ENCODE data around the gene IL1R2. TPM values are rescaled to one million over a fixed set of nuclear protein-coding genes. Genes with fewer than 3 reads are reported as not detected.
A peak's percentile ranks its signal among the peaks of the same experiment; 100 is the strongest.

IL1R2 gene
- total RNA-seq, 1 donor, result not detected

GRCh38 chr2:101981504-101981903 lies 10.3 kb upstream of the IL1R2 start:
- TF ChIP-seq, protein P1, sequence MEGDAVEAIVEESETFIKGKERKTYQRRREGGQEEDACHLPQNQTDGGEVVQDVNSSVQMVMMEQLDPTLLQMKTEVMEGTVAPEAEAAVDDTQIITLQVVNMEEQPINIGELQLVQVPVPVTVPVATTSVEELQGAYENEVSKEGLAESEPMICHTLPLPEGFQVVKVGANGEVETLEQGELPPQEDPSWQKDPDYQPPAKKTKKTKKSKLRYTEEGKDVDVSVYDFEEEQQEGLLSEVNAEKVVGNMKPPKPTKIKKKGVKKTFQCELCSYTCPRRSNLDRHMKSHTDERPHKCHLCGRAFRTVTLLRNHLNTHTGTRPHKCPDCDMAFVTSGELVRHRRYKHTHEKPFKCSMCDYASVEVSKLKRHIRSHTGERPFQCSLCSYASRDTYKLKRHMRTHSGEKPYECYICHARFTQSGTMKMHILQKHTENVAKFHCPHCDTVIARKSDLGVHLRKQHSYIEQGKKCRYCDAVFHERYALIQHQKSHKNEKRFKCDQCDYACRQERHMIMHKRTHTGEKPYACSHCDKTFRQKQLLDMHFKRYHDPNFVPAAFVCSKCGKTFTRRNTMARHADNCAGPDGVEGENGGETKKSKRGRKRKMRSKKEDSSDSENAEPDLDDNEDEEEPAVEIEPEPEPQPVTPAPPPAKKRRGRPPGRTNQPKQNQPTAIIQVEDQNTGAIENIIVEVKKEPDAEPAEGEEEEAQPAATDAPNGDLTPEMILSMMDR (IDR thresholded peaks at IDR 0.05; ENCODE audit: insufficient read depth, low read depth, low read length), result no peak
- no peak for DNase-seq (ENCODE audit: low read depth)
- no peak overlapping the region for H3K4me3 ChIP-seq (ENCODE audit: low read depth, low read length)

GRCh38 chr2:101982495-101983029 lies 9.2 kb upstream of the IL1R2 start:
- TF ChIP-seq, protein P1 (IDR thresholded peaks at IDR 0.05; ENCODE audit: insufficient read depth, low read depth, low read length), result no peak
- no peak overlapping the region for H3K4me3 ChIP-seq (ENCODE audit: low read depth, low read length)
- DNase-seq (ENCODE audit: low read depth), result no peak

- peak; percentile 47 for DNase-seq (ENCODE audit: low read depth)
- TF ChIP-seq, protein P1 (IDR thresholded peaks at IDR 0.05; ENCODE audit: insufficient read depth, low read depth, low read length), result no peak
- no peak overlapping the region for H3K4me3 ChIP-seq (ENCODE audit: low read depth, low read length)
Observed at GRCh38 chr2:101983486-101983885, 8.3 kb upstream of the IL1R2 start.

GRCh38 chr2:101983928-101984327 lies 7.8 kb upstream of the IL1R2 start:
- TF ChIP-seq, protein P1 (IDR thresholded peaks at IDR 0.05; ENCODE audit: insufficient read depth, low read depth, low read length), result peak; percentile 60
- DNase-seq (ENCODE audit: low read depth), result peak; percentile 32
- H3K4me3 ChIP-seq (ENCODE audit: low read depth, low read length), result no peak overlapping the region

DNA sequence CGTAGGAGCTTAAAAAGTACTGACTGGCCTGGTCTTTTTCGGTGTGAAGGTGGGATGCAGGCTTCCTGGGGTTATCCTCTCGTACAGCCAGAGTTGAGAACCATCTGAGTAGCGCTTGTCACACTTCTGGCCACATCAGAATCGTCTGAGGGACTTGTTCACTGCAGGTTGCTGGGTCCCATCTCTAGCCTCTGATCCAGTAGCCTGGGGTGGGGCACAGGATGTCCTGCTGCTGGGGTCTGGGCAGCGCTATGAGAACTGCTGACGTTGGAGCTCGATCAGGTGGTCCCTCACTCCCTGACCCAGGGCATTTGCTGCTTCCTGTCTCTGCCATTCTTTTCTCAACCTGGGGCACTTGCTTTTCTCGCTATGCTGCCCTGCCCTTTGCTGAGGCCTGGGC lies 7.1 kb upstream of the IL1R2 start:
- TF ChIP-seq, protein P1 (IDR thresholded peaks at IDR 0.05; ENCODE audit: insufficient read depth, low read depth, low read length), result no peak
- H3K4me3 ChIP-seq (ENCODE audit: low read depth, low read length), result no peak overlapping the region
- no peak for DNase-seq (ENCODE audit: low read depth)

GRCh38 chr2:101985101-101985792 lies 6.5 kb upstream of the IL1R2 start:
- no peak overlapping the region for H3K4me3 ChIP-seq (ENCODE audit: low read depth, low read length)
- no peak for DNase-seq (ENCODE audit: low read depth)
- TF ChIP-seq, protein P1 (IDR thresholded peaks at IDR 0.05; ENCODE audit: insufficient read depth, low read depth, low read length), result no peak

- TF ChIP-seq, protein P1 (IDR thresholded peaks at IDR 0.05; ENCODE audit: insufficient read depth, low read depth, low read length), result no peak
- DNase-seq (ENCODE audit: low read depth), result no peak
- H3K4me3 ChIP-seq (ENCODE audit: low read depth, low read length), result no peak overlapping the region
Observed at GRCh38 chr2:101985793-101986164, 6.0 kb upstream of the IL1R2 start.
